GDM1 (cell line): ENCODE measurements around the gene TRAT1.

Experiments used
- DNase-seq: peaks from one replicate; lab custom pipeline; 2025; lab: John Stamatoyannopoulos, UW

The TRAT1 gene

GRCh38 chr3:108861401-108861800 is 38.8 kb downstream of the TRAT1 start:
- DNase-seq, result no peak

GRCh38 chr3:108862865-108863798 is 40.5 kb downstream of the TRAT1 start:
- no peak for DNase-seq

GRCh38 chr3:108863799-108864135 is 41.2 kb downstream of the TRAT1 start:
- no peak for DNase-seq

GRCh38 chr3:108877901-108878300 is 55.3 kb downstream of the TRAT1 start:
- DNase-seq, result no peak

- no peak for DNase-seq
Observed at GRCh38 chr3:108879915-108880314, 57.3 kb downstream of the TRAT1 start.

GRCh38 chr3:108882762-108883161 is 60.2 kb downstream of the TRAT1 start:
- no peak for DNase-seq

GRCh38 chr3:108883373-108883772 is 60.8 kb downstream of the TRAT1 start:
- no peak for DNase-seq

- no peak for DNase-seq
Observed at GRCh38 chr3:108887121-108887520, 64.5 kb downstream of the TRAT1 start.

- DNase-seq, result no peak
Observed at GRCh38 chr3:108887777-108888176, 65.2 kb downstream of the TRAT1 start.

GRCh38 chr3:108891833-108892232 is 69.2 kb downstream of the TRAT1 start:
- no peak for DNase-seq

GRCh38 chr3:108894981-108895380 is 72.4 kb downstream of the TRAT1 start:
- DNase-seq, result no peak

GRCh38 chr3:108897883-108898282 is 75.3 kb downstream of the TRAT1 start:
- DNase-seq, result no peak

- DNase-seq, result no peak
Observed at GRCh38 chr3:108899530-108899929, 76.9 kb downstream of the TRAT1 start.
